ENCODE data around the gene RPS29. TPM values are rescaled to one million over a fixed set of nuclear protein-coding genes. Genes with fewer than 3 reads are reported as not detected.

The RPS29 gene
- total RNA-seq, 4 donors from 2014 or later, result 2,027 to 8,808 (median 4,209) TPM

GRCh38 chr14:49578141-49578540 lies 8.0 kb downstream of the RPS29 start:
- TF ChIP-seq CTCF (IDR thresholded peaks at IDR 0.05), result no peak
- Histone ChIP-seq H3K9me3 (no peaks in the 10 kb centered on the region), H3K4me1 (peaks cover 0 to 13% (median 0%) of the 10 kb centered on the region in 3 donors), H3K27me3 (no peaks in the 10 kb centered on the region), H3K4me3 (no peak overlapping the region), H3K36me3 (peaks cover 0 to 58% of the 10 kb centered on the region in 2 donors), H3K27ac (no peak overlapping the region)
- 93 to 100% methylated on average over 1 of the region's 1 CpG for WGBS, 2 donors (ENCODE audit: low coverage in 1 of 2)
- ATAC-seq, result no peak

GRCh38 chr14:49574038-49574437 lies 12.1 kb downstream of the RPS29 start:
- TF ChIP-seq POLR2A (IDR thresholded peaks at IDR 0.05), result no peak
- no peak for TF ChIP-seq CTCF (IDR thresholded peaks at IDR 0.05)
- no peak for TF ChIP-seq POLR2AphosphoS5 (IDR thresholded peaks at IDR 0.05)
- TF ChIP-seq EP300 (IDR thresholded peaks at IDR 0.05), result no peak
- ATAC-seq, result no peak
- 87 to 97% methylated on average over 5 of the region's 5 CpGs for WGBS, 2 donors (ENCODE audit: low coverage in 1 of 2)

DNA sequence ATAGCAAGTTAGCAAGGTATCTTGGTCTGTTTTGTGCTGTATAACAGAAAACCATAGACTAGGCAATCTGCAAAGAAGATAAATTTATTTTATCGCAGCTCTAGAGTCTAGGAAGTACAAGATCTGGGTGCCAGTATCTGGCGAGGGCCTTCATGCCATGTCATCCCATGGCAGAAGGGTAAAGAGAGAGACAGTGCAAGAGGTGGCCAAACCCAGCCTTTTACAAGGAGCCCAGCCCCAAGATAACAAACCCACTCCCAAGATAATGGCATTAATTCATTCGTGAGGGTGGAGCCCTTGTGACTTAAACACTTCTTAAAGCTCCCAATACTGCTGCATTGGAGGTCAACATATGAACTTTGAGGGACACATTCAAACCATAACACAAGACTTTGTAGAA lies 16.9 kb downstream of the RPS29 start:
- H3K27me3 ChIP-seq, result no peaks in the 10 kb centered on the region
- no peak overlapping the region for H3K4me3 ChIP-seq
- no peak for ATAC-seq
- H3K9me3 ChIP-seq, result no peaks in the 10 kb centered on the region
- H3K27ac ChIP-seq, result no peak overlapping the region
- H3K36me3 ChIP-seq, result peaks cover 0 to 19% of the 10 kb centered on the region in 2 donors
- no peak for TF ChIP-seq EP300 (IDR thresholded peaks at IDR 0.05)
- no peak for TF ChIP-seq CTCF (IDR thresholded peaks at IDR 0.05)
- TF ChIP-seq POLR2A (IDR thresholded peaks at IDR 0.05), result no peak
- TF ChIP-seq POLR2AphosphoS5 (IDR thresholded peaks at IDR 0.05), result no peak
- no peaks in the 10 kb centered on the region for H3K4me1 ChIP-seq
- 71 to 89% methylated on average over 3 of the region's 3 CpGs for WGBS, 2 donors (ENCODE audit: low coverage in 1 of 2)

More at GRCh38 chr14:49574038-49574437, 12.1 kb downstream of the RPS29 start:
- no peaks in the 10 kb centered on the region for H3K4me1 ChIP-seq
- H3K27ac ChIP-seq, result no peak overlapping the region
- H3K36me3 ChIP-seq, result peaks cover 0 to 52% of the 10 kb centered on the region in 2 donors
- no peaks in the 10 kb centered on the region for H3K9me3 ChIP-seq
- no peaks in the 10 kb centered on the region for H3K27me3 ChIP-seq
- H3K4me3 ChIP-seq, result no peak overlapping the region

DNA sequence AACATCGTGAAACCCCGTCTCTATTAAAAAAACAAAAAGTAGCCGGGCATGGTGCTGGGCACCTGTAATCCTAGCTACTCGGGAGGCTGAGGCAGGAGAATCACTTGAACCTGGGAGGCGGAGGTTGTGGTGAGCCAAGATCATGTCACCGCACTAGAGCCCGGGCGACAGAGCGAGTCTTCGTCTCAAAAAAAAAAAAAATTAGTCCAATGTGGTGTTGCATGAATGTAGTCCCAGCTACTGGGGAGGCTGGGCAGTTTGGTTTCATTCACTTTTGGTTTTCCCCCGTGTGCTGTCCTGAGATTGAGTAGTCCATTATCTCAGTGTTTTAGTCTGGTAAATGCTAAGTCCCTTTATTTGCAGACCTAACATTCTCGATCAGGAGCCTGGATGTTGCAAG lies 19.5 kb downstream of the RPS29 start:
- no peak overlapping the region for H3K4me3 ChIP-seq
- H3K36me3 ChIP-seq, result no peaks in the 10 kb centered on the region
- no peaks in the 10 kb centered on the region for H3K27me3 ChIP-seq
- ATAC-seq, result no peak
- no peak overlapping the region for H3K27ac ChIP-seq
- TF ChIP-seq POLR2A (IDR thresholded peaks at IDR 0.05) (no peak), CTCF (IDR thresholded peaks at IDR 0.05) (no peak), POLR2AphosphoS5 (IDR thresholded peaks at IDR 0.05) (no peak), EP300 (IDR thresholded peaks at IDR 0.05) (no peak)
- H3K4me1 ChIP-seq, result no peaks in the 10 kb centered on the region
- 89 to 94% methylated on average over 11 to 12 of the region's 12 CpGs for WGBS, 2 donors (ENCODE audit: low coverage in 1 of 2)
- H3K9me3 ChIP-seq, result no peaks in the 10 kb centered on the region

- Histone ChIP-seq H3K9me3 (no peaks in the 10 kb centered on the region), H3K27me3 (no peaks in the 10 kb centered on the region), H3K27ac (no peak overlapping the region), H3K4me3 (no peak overlapping the region), H3K4me1 (no peaks in the 10 kb centered on the region), H3K36me3 (no peaks in the 10 kb centered on the region)
- no peak for TF ChIP-seq POLR2AphosphoS5 (IDR thresholded peaks at IDR 0.05)
- TF ChIP-seq CTCF (IDR thresholded peaks at IDR 0.05), result no peak
- TF ChIP-seq EP300 (IDR thresholded peaks at IDR 0.05), result no peak
- no peak for TF ChIP-seq POLR2A (IDR thresholded peaks at IDR 0.05)
- WGBS, 2 donors (ENCODE audit: low coverage in 1 of 2), result 85 to 93% methylated on average over 4 to 5 of the region's 6 CpGs
- no peak for ATAC-seq
Observed at GRCh38 chr14:49559979-49560768, 26.0 kb downstream of the RPS29 start.
